Stomach (tissue), 4 donors: ENCODE data around the gene SCAF4.

Experiments
- EP300 ChIP-seq: sonication (generic); formaldehyde crosslinking; IDR thresholded peaks from one replicate; pipeline ENCODE4 v1.6.1; 2017; ENCODE audit warnings: antibody characterized with exemption
- POLR2A ChIP-seq, 4 donors: fragments of 450-650 bp; IDR thresholded peaks; one replicate each; pipeline ENCODE4 v1.6.1; 2016; ENCODE audit warnings: antibody characterized with exemption in 4 of 4, control low read depth in 2 of 4, mild to moderate bottlenecking in 1 of 4, moderate library complexity in 1 of 4
- POLR2AphosphoS5 ChIP-seq, 3 donors: sonication (generic); formaldehyde crosslinking; IDR thresholded peaks; one replicate each; pipeline ENCODE4 v1.6.1; 2016; ENCODE audit warnings: antibody characterized with exemption in 3 of 3
- TF ChIP-seq, protein P1 (sequence below), 7 experiments: fragments of 450-650 bp in 4 of 7; fragments of 200-600 bp in 3 of 7; sonication (generic) in 3 of 7; IDR thresholded peaks; one replicate each; pipeline ENCODE4 v1.5.1; 2016 to 2019; ENCODE audit warnings: antibody characterized with exemption in 7 of 7, control low read depth in 2 of 7, mild to moderate bottlenecking in 1 of 7

DNA sequence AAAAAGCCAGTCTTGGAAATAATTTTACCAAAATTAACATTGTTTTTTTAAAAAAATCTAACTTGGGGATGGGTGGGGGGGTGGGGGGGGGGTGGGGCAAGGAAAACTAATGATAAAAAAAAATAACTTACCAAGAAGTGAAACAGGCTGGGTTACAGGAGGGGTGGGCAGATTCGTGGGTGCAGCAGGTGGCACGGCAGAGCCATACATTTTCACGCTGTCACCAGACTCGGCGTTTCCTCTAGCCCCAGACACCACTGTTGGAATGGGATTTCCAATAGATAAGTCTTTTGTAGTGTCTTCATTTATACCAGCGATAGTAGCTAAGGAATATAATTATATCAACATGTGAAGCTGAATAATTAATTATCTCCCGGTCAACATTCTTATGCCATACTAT lies 47.0 kb downstream of the SCAF4 start:
- TF ChIP-seq EP300: no peak
- TF ChIP-seq, protein P1, sequence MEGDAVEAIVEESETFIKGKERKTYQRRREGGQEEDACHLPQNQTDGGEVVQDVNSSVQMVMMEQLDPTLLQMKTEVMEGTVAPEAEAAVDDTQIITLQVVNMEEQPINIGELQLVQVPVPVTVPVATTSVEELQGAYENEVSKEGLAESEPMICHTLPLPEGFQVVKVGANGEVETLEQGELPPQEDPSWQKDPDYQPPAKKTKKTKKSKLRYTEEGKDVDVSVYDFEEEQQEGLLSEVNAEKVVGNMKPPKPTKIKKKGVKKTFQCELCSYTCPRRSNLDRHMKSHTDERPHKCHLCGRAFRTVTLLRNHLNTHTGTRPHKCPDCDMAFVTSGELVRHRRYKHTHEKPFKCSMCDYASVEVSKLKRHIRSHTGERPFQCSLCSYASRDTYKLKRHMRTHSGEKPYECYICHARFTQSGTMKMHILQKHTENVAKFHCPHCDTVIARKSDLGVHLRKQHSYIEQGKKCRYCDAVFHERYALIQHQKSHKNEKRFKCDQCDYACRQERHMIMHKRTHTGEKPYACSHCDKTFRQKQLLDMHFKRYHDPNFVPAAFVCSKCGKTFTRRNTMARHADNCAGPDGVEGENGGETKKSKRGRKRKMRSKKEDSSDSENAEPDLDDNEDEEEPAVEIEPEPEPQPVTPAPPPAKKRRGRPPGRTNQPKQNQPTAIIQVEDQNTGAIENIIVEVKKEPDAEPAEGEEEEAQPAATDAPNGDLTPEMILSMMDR (IDR thresholded peaks at IDR 0.05): no peak
- no peak for TF ChIP-seq POLR2AphosphoS5 (IDR thresholded peaks at IDR 0.05)
- TF ChIP-seq POLR2A (IDR thresholded peaks at IDR 0.05): no peak
